HG02610 (cell line): ENCODE data around the gene NADK.

ENCODE experiments used
- ATAC-seq: cut with Tn5 transposase; IDR thresholded peaks from one replicate; pipeline ENCODE4 v1.9.1; 2021; ENCODE audit warnings: mild to moderate bottlenecking, moderate library complexity; ENCODE audit not compliant: unreplicated experiment

Gene NADK, protein sequence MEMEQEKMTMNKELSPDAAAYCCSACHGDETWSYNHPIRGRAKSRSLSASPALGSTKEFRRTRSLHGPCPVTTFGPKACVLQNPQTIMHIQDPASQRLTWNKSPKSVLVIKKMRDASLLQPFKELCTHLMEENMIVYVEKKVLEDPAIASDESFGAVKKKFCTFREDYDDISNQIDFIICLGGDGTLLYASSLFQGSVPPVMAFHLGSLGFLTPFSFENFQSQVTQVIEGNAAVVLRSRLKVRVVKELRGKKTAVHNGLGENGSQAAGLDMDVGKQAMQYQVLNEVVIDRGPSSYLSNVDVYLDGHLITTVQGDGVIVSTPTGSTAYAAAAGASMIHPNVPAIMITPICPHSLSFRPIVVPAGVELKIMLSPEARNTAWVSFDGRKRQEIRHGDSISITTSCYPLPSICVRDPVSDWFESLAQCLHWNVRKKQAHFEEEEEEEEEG

DNA sequence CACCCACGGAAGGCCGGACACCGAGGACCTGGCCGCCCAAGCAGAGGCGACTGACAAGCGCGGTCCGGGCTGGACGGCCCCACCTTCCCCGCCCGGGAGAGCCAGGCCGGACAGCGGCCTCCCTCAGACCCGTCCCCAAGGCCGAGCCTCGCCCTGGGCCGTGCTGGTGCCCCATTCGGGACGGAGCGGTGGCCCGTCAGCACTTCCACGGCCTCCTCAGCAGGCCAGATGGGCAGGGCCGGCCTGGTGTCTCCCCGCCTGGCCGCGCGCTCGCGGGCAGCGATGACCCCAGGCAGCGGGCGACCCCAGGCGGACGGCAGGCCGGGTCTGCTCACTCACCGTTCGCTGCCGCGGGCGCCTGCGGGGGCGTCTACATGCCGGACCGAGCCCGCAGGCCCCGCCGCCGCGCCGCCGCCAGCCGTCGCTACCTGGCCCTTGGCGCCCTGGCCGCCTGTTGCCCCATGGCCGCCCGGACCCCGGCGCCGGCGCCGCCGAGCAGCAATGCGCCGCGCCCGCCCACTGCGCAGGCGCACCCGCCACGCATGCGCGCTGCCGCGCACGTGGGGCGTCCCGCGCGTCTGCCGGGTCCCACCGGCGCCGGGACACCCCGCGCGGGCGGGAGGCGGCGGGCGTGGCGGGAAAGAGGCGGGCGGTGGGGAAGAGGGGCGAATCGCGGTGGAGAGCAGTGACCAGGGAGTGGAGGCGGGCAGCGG, at the start of gene NADK:
TSS of gene NADK (minus strand) at position 521 of the 713 bp plus-strand sequence. CDS start 13,064 bp downstream, outside the sequence.
- peak; percentile 33 for ATAC-seq

DNA sequence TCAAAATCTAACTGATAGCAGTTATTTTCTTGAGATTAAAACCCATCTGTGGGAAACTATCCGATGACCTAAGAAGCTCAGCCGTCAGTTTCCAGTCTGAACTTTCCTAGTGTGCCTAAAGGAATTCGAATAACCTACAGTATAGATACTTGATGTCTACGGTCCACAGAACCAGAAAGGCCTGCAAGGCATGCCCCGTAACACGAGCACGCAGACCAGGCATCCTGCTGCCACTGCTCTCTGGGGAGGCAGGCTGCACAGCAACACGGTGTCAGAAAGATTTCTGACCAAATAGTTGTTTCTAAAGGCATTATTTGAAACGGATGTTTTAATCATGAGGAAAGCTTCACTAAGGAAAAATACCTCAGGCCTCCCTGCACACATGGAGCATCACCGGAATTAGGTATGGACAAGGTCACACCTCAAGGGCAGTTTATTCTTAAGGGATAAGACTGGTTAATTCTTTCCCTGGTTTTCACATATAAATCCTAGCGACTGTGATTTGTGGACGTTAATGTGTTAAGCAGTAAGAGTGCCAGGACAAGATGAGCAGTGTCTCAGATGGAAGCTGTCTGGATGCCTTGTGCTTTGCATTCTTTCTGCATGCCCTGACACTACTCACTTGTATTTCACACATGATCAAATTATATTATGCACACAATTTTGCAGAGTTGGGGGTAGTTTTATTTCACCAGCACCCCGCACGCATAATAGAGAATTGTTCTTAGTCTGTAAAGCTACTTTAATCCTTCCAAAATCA, 49.0 kb upstream of the NADK start:
- no peak for ATAC-seq

DNA sequence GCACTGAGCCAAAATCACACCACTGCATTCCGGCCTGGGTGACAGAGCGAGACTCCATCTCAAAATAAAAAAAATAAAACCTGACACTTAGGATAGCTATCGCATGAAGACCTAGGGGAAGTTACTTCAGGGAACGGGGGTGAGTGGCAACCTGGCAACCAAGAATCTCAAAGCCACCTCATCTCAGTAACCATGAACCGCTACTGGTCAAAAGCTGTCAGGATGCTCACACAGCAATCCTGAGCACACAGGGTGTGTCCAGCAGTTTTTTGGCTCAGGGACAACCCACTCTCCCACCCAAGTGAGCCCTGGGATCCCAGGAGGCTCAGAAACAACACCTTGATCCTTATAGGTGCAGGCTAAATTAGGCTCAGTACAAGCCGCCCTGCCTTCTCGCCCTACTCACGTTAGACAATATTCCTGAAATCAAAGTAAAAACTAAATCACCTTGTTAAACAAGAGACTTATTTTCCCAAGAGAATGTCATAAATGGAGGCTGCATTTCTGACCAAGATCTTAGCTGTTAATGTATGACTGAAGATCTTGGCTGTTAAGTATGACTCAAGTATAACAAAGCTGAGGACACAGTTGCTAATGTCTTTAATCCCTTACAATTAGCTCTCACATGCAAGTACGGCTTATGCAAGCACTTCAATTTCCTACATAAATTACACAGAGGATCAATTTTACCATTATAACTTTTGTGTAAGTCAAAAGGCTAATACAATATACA, 48.3 kb upstream of the NADK start:
- ATAC-seq = no peak

DNA sequence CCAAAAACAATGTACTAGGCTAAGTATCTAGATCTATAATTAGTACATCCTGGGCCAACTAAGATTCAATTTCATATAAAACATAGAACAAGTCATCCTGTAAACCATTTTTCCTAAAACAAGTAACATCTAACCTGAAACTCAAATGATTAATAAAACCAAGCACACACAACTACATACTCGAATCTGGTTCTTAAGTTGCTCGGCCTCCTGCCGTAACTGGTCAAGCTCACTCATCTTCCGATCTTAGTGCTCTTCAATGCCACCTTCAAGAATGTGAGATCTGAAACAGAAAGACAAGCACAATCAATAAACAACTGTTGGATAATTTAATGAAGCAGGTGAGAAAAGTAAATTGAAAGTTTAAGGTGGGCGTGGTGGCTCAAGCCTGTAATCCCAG, 46.9 kb upstream of the NADK start:
- ATAC-seq = no peak

DNA sequence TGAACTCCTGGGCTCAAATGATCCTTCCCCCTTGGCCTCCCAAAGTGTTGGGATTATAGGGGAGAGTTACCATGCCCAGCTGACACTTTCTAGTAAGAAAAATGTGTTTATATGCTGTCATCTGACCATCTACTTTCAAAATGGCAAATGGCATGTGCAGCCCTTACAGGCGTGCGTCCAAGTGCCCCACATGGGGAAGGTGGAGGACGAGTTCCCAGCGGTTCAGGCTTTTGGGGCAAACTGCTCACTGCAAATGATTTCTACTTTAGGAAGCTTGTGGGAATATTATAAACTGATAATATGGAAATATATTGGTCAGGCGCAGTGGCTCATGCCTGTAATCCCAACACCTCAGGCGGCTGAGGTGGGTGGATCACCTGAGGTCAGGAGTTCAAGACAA, 41.5 kb upstream of the NADK start:
- ATAC-seq = no peak

DNA sequence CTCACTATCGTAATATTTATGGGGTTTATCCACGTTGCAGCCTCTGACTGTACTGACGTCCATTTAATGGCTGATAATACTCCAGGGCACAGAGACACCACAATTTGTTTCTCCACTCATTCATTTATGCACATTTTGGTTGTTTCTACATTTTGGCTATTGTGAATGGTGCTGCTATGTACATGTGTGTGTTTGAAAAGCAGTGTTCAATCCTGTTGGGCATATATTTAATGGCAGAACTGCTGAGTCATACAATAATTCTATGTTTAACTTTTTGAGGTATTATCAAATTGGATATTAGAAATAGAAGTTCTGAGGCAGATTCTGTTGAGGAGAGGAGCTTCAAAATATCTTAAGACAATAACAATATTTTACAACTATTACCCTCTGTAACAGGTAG, 39.0 kb upstream of the NADK start:
- ATAC-seq = no peak

DNA sequence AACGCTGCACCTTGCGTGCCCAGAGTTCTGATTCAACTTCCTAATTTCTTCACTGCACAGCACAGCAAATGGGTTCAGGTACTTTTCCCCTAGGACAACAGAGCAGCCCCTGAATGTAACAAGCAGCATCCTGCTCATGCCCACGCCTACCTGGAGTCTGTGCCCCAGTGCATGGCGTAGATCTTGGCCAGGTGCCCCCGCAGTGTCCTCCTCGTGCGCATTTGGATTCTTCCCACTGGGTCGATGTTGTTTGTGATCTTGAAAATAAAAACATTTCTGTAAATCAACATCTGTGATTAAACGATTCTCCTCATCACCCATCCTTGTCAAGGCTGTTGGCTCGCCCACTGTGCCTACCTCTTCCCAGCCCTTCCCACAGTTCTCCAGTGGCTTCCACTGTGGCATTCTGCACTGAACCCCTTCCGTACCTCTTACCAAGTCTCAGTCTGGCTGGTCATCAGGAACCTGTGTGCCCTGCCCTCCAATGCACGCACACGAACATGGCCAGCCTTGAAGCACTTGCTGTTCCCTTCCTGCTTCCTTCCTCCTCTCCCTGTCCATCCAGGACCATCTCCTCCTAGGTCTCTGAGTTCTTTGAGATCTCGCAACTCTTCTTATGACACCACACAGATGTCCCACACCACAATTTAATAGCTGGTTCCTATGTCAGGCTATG, 37.5 kb upstream of the NADK start:
- no peak for ATAC-seq

DNA sequence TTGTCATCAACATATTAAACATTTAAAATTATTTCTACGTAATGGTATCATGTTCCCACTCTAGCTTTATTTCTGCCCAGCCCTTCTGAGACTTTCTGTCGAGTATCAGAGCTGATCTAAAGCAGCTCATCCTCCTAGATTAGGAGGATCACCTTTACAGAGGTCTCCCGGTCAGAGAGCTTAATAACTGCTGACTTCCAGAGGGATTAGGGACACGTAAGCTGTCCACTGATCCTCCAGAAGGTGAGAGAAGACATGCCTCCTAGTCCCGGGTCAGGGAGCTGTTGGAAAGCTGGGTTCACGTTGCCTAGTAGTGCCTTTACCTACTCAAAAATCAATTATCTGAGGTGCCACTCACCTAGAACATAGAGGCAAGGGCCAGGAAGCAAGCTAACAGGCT, 31.2 kb upstream of the NADK start:
- ATAC-seq = no peak

DNA sequence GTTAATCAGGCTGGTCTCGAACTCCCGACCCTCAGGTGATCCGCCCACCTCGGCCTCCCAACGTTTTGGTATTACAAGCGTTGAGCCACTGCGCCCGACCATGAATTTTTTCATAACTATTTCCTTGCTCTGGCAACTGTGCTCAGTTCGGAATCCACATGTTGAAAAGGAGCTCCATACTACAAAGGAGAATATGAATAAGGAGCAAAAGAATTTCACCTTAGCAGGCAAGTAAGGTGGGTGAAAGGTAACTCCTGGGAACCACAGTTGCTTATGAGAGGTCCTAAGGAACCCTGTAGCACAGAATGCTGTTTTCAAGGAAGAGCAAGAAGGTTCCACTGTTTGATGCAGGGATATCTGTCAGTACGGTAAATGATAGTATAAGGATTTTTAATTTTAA, 29.9 kb upstream of the NADK start:
- ATAC-seq = no peak

DNA sequence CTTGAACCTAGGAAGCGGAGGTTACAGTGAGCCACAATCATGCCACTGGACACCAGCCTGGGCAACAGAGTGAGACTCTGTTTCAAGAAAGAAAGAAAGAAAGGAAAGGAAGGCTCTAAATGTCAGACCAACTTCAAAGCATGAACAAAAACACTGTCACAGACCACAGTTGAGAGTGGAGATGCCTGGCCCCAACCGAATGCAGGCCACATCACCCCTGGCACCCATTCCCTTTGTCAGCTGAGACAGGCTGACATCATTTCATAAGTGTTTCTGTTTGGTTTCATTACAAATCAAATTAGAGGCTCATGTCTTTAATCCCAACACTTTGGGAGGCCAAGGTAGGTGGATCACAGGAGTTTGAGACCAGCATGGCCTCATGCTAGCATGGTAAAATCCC, 28.6 kb upstream of the NADK start:
- ATAC-seq = no peak

DNA sequence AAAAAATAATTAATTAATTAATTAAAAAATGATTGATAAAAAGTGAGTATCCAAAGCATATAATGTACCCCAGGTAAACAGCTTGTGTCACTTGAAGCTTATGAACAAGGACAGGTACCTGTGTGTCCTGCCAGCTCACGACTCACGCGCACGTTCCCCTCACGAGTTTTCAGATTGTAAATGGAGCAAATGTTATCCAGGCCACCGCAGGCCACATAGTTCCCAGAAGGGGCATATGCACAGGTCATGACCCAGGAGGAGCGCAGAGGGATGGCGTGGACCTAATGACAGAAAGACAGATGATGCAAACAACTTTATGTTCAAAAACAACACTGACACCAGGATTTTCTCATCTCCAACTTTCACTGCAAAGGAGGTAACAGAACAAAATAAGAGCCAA, 26.0 kb upstream of the NADK start:
- ATAC-seq = no peak

DNA sequence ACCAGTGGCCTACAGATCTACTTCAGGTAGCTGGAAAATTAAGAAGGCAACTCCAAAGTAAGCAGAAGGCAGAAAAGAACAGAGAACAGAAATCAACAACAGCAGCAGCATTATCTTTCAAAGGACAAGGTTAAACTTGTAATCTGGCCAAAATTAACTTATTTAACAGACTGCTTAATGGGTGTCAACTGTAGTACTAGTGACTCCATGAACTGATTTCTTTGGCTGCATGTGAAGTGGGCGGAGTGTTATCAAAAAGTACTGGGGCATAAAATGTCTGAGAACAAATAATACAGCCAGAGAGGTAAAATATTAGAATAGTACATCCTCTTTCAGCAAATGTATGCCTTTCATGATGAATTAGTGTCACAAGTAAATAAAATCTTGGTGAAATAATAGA, 24.6 kb upstream of the NADK start:
- no peak for ATAC-seq

DNA sequence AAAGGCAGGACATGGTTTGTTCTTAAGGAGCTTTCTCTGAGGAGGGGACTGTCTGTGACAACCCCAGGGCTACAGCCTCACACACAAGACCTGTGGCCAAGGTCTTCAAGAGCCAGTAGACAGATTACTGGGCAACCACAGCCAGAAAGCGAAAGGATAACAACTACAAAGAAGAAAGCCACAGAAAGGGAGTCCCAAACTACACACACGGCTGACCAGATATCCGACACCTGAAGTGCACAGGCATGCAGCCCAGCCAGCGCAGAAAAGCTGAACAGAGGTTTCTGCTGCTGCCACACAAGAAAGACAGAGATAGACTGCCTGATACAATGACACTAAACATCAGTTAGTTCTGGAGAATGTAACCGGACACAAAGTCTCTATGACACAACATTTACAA, 21.4 kb upstream of the NADK start:
- ATAC-seq = peak; percentile 78

DNA sequence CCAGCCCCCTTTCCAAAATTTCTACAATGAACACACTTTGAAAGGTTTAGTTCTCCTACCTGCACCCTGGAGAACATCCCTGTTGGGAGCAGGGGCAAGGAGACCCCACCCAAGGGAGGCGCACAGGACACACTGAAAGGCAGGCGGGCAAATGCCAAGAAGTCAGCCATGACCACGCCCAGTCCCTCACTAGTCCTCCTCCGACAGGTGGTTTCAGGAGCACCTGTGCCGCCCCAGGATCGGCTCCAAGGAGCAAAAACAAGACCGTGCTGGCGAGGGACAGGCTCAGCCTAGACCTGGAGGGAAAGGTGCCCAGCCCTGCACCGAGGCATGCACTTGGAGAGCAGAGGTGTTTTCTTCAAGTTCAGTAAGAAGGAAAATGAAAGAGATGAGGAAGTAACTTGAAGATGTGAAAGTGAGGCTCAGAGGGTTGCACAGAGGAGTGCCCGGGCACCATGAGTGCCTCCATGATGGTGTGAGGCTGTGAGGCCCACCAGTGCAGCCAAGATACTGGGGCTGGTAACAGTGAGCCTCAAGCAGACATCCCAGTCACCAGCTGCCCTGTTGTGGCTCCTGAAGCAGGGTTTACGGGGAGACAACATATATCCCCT, 19.6 kb upstream of the NADK start:
- ATAC-seq = no peak

DNA sequence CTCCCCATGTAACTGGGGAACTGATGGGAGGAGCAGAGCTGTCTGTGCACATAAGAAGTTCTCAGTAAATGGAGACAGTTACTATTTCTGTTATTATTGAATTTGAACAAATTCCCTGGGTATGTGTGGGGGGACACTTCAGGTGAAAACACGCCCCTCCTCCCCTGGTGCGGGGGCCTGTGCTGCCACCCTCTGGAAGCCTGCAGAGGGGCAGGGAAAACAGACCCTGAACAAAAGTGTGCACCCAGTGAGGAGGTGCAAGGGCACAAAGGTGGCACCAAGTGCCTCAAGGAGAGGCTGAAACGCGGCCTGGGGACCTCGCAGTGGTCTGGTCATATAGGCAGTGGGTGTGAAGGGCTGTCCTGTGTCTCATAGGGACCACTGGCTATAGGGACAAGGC, 18.2 kb upstream of the NADK start:
- ATAC-seq = no peak

DNA sequence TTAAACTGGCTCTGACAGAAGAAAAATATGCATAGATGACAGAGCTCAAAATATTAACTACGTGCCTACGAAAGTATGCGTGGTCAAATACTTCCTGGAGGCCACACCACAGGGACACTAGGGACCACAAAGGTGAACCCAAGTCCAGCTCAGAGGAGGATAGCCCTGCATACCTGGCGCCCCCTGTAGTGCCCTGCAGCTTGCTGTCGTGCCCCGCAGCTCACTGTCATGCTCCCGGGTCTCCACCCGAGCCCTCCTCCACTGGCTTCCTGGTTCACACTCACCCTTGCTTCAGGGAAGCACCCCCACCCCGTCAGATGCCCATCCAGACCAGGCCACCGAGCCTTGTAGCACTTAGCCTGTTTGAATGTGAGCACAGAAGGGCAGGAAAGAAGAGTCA, 16.7 kb upstream of the NADK start:
- ATAC-seq = no peak

DNA sequence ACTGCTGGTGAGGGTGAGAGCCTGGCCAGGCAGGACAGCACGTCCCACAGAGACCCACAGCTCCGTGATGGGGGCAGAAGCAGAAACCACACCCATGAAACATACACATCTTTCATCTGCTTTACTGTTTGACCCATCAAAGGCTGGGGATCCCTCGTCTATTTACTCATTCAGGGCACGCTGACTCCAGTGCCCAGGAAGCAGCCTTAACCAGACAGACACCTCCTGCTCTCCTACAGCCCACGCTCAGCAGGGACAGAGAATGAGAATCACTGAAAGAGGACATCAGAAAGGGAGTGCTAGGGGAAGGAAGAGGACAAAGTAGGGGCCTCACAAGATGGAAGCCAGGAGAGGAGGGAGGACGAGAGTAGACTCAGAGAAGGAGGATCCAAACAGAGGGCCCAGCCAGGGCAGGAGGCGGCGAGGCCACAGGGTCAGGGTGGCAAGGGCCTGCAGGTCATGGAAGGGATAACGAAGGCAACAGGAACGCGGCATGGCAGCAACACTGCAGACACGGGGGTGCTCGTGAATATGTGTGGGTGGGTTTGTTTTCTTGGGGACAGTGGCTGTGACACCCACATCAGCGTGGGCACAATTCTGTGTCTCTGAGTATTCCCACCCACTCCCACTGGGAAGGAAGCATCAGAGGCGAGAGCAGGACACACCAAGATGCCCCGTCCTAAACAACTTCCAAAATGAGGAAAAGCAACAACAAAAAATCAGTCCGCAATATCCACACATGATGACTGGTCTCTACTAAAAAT, 15.4 kb upstream of the NADK start:
- no peak for ATAC-seq

DNA sequence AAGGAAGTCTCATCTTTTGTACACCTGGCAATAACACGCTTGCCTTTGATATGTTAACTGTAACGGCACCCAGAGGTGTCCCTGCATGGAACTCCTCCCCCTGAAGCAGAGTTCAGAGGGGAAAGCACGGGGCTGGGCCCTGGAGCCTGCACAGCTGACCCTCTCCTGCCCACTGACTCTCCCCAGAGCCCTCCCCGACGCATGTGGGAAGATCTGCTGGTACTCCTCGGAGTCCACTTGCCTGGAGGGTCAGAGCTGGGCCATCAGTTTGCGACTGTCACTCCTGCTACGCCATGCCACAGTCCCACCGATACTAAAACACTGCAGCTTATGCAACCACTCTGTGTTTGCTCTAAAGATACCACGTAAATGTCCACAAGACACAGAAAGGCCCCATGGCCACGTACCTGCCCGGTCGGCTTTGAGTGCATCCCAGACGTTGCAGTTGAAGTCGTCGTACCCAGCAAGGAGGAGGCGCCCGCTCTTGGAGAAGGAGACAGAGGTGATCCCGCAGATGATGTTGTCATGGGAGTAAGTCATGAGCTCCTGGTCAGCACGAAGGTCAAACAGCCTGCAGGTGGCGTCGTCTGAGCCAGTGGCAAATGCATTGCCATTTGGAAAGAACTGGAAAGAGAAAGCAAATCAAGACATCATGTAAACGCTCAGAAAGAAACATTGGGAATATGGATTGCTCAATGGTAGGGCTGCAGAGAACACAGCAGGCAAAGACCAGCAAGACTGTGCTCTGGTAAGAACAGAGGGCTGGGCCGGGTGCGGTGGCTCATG, 10.6 kb upstream of the NADK start:
- ATAC-seq = no peak
